HepG2 (cell line): ENCODE measurements around the gene GRPEL2. TPM values are rescaled to one million over a fixed set of nuclear protein-coding genes. Genes with fewer than 3 reads are reported as not detected.
A peak's percentile ranks its signal among the peaks of the same experiment; 100 is the strongest.

Source experiments
- ARNTL ChIP-seq: sonication (generic); formaldehyde crosslinking; IDR thresholded peaks from 2 replicates; pipeline ENCODE4 v1.4.0; 2020; ENCODE audit warnings: mild to moderate bottlenecking, missing genetic modification reagents
- ATF2 ChIP-seq: sonication (generic); formaldehyde crosslinking; IDR thresholded peaks from 2 replicates; pipeline ENCODE4 v1.4.0; 2020; ENCODE audit warnings: missing genetic modification reagents
- BHLHE40 ChIP-seq: IDR thresholded peaks from 2 replicates; pipeline ENCODE4 v1.6.1; 2011; ENCODE audit warnings: low read length, improper control_type of control experiment
- CSRNP1 ChIP-seq: sonication (generic); formaldehyde crosslinking; IDR thresholded peaks from 2 replicates; pipeline ENCODE4 v1.8.1; 2023; ENCODE audit warnings: mild to moderate bottlenecking, missing genetic modification reagents
- FOXA3 ChIP-seq: IDR thresholded peaks from 2 replicates; pipeline ENCODE4 v1.6.1; 2016; ENCODE audit warnings: missing genetic modification reagents, missing compliant biosample characterization
- FOXO4 ChIP-seq: sonication (generic); formaldehyde crosslinking; conservative IDR thresholded peaks from 2 replicates; pipeline ENCODE4 v1.8.1; 2023; ENCODE audit warnings: missing genetic modification reagents
- HNF1B ChIP-seq: sonication (generic); formaldehyde crosslinking; IDR thresholded peaks from 2 replicates; pipeline ENCODE4 v1.5.1; 2020; ENCODE audit warnings: mild to moderate bottlenecking, moderate library complexity, missing genetic modification reagents
- IRX3 ChIP-seq: sonication (generic); formaldehyde crosslinking; IDR thresholded peaks from 2 replicates; pipeline ENCODE4 v1.8.1; 2023; ENCODE audit warnings: mild to moderate bottlenecking, low read depth, missing genetic modification reagents, borderline replicate concordance
- MXD1 ChIP-seq: sonication (generic); formaldehyde crosslinking; IDR thresholded peaks from 2 replicates; pipeline ENCODE4 v1.4.0; 2020; ENCODE audit warnings: mild to moderate bottlenecking, missing genetic modification reagents
- POLR2AphosphoS5 ChIP-seq: IDR thresholded peaks from 2 replicates; pipeline ENCODE4 v1.6.1; 2012; ENCODE audit warnings: low read depth, low read length
- TEAD3 ChIP-seq: optimal IDR thresholded peaks from 2 replicates; pipeline ENCODE3; 2016; ENCODE audit warnings: borderline replicate concordance
- WIZ ChIP-seq: sonication (generic); formaldehyde crosslinking; IDR thresholded peaks from 2 replicates; pipeline ENCODE4 v1.5.1; 2020; ENCODE audit warnings: mild to moderate bottlenecking, missing genetic modification reagents
- YEATS2 ChIP-seq: sonication (generic); formaldehyde crosslinking; IDR thresholded peaks from 2 replicates; pipeline ENCODE4 v1.4.0; 2020; ENCODE audit warnings: missing genetic modification reagents, borderline replicate concordance
- ZFY ChIP-seq: sonication (generic); formaldehyde crosslinking; IDR thresholded peaks from 2 replicates; pipeline ENCODE4 v1.4.0; 2020; ENCODE audit warnings: missing genetic modification reagents
- ZNF362 ChIP-seq: sonication (generic); formaldehyde crosslinking; IDR thresholded peaks from 2 replicates; pipeline ENCODE4 v1.4.0; 2020; ENCODE audit warnings: missing genetic modification reagents, mild to moderate bottlenecking, borderline replicate concordance
- ZNF644 ChIP-seq: IDR thresholded peaks from 2 replicates; pipeline ENCODE4 v1.6.1; 2016; ENCODE audit warnings: low read depth
- ZNF761 ChIP-seq: sonication (generic); formaldehyde crosslinking; conservative IDR thresholded peaks from 2 replicates; pipeline ENCODE4 v1.4.0; 2020; ENCODE audit warnings: mild to moderate bottlenecking, missing genetic modification reagents
- ZNF792 ChIP-seq: IDR thresholded peaks from 2 replicates; pipeline ENCODE4 v1.6.1; 2016
- polyA plus RNA-seq, 8 experiments: library from polyadenylated mRNA; depleted of rRNA in 3 of 8; stranded (reverse) in 7 of 8; unstranded in 1 of 8; fragments of >200 nt; fragmentation: Illumina TruSeq in 4 of 8; extraction: Trizol in 4 of 8; gene quantifications; 2 replicates each; pipeline versions ENCODE4 v1.2.1 to v1.2.3, GENCODE V29; 2011 to 2016; ENCODE audit warnings: low read depth in 4 of 8, missing spikeins in 1 of 8, mixed read lengths in 1 of 8; ENCODE audit not compliant: insufficient read depth in 1 of 8
- total RNA-seq, 5 experiments: library from RNA; depleted of rRNA; stranded (reverse); fragments of >200 nt; fragmentation: Illumina TruSeq; extraction: Trizol; gene quantifications; 2 replicates each; pipeline ENCODE4 v1.2.3, GENCODE V29; 2016; ENCODE audit warnings: low read depth in 1 of 5
- TF ChIP-seq, protein P1 (sequence below): IDR thresholded peaks from 2 replicates; pipeline ENCODE4 v1.6.1; 2016; ENCODE audit warnings: missing compliant biosample characterization, missing genetic modification reagents, borderline replicate concordance

The GRPEL2 gene
- total and polyA plus RNA-seq, 2 of the 13 experiments (the other 11 are each of a cell fraction or from before 2014, with no cell fraction given) = 13.1 to 16.6 TPM

- TF ChIP-seq ZFY (CRISPR knock-in tag) (peak; percentile 49; the same call in 1 of the 2 replicates), CSRNP1 (CRISPR knock-in tag) (0 out of 2 replicates have a peak, but pooled peaks have one; percentile 65), ZNF362 (CRISPR knock-in tag) (no peak), BHLHE40 (no peak), POLR2AphosphoS5 (peak; percentile 45; the same call in 1 of the 2 replicates), FOXA3 (0 out of 2 replicates have a peak, but pooled peaks have one; percentile 7), YEATS2 (CRISPR knock-in tag) (no peak; the same call in 1 of the 2 replicates), ARNTL (CRISPR knock-in tag) (0 out of 2 replicates have a peak, but pooled peaks have one; percentile 32), MXD1 (CRISPR knock-in tag) (no peak), WIZ (CRISPR knock-in tag) (no peak), ZNF761 (CRISPR knock-in tag) (no peak), HNF1B (CRISPR knock-in tag) (peak; percentile 45; the same call in 1 of the 2 replicates), ZNF792 (0 out of 2 replicates have a peak, but pooled peaks have one; percentile 52), FOXO4 (CRISPR knock-in tag) (no peak), TEAD3 (CRISPR knock-in tag) (peak; percentile 87), IRX3 (CRISPR knock-in tag) (0 out of 2 replicates have a peak, but pooled peaks have one; percentile 67), ATF2 (peak; percentile 89), ZNF644 (CRISPR knock-in tag) (peak; percentile 58; the same call in 1 of the 2 replicates)
- TF ChIP-seq, protein P1, sequence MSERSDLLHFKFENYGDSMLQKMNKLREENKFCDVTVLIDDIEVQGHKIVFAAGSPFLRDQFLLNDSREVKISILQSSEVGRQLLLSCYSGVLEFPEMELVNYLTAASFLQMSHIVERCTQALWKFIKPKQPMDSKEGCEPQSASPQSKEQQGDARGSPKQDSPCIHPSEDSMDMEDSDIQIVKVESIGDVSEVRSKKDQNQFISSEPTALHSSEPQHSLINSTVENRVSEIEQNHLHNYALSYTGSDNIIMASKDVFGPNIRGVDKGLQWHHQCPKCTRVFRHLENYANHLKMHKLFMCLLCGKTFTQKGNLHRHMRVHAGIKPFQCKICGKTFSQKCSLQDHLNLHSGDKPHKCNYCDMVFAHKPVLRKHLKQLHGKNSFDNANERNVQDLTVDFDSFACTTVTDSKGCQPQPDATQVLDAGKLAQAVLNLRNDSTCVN (CRISPR knock-in tag) = peak; percentile 28; the same call in 1 of the 2 replicates
Measured at GRCh38 chr5:149380466-149381121, 35.3 kb downstream of the GRPEL2 start (continued).
